Right cardiac atrium (tissue), 5 donors: Measurements from ENCODE around the gene E4F1. TPM values are rescaled to one million over a fixed set of nuclear protein-coding genes. Genes with fewer than 3 reads are reported as not detected.

Source experiments
- ATAC-seq, 2 donors: fragments of 200-7000 bp; cut with Tn5 transposase; one replicate each; pipeline versions ENCODE4 v1.8.0 to v1.9.1; 2020; ENCODE audit warnings: moderate library complexity in 2 of 2, mild to moderate bottlenecking in 1 of 2
- DNase-seq, 3 donors: peaks; one replicate each; pipeline ENCODE4 v3.0.0-alpha.2; 2020
- H3K27ac ChIP-seq: one replicate; pipeline ENCODE4 v1.5.1; 2013; ENCODE audit warnings: mild to moderate bottlenecking, low read length, control low read depth, moderate library complexity
- H3K27me3 ChIP-seq: one replicate; pipeline ENCODE4 v1.6.1; 2013; ENCODE audit not compliant: control insufficient read depth, insufficient read depth
- H3K4me1 ChIP-seq: one replicate; pipeline ENCODE4 v1.6.1; 2013; ENCODE audit warnings: low read length; ENCODE audit not compliant: control insufficient read depth, insufficient read depth
- H3K4me3 ChIP-seq: one replicate; pipeline ENCODE4 v1.5.1; 2013; ENCODE audit warnings: low read length, control low read depth
- H3K9me3 ChIP-seq: one replicate; pipeline ENCODE4 v1.6.1; 2013; ENCODE audit warnings: low read length; ENCODE audit not compliant: control insufficient read depth
- WGBS: extraction: QIAGEN DNeasy Blood & Tissue Kit; methylation state at CpG from one replicate; pipeline ENCODE4 v1.1.7; 2013; 5-methylcytosine and 5-hydroxymethylcytosine counted together
- intact Hi-C, 4 donors: fragments of 100-400 bp; cut with DNase I; formaldehyde crosslinking; loops; one replicate each; pipeline versions ENCODE4 v1.11.0 to v1.14.0; 2022 to 2023
- microRNA-seq, 2 donors: library from miRNA; unstranded; fragments of <30 nt; microRNA quantifications; one replicate each; pipeline ENCODE4 v1.2.0, GENCODE V29; 2020 to 2021
- polyA plus RNA-seq: library from polyadenylated mRNA; stranded (reverse); fragments of 200-250 nt; gene quantifications from one replicate; pipeline ENCODE4 v1.2.3, GENCODE V29; 2013
- total RNA-seq, 4 donors: library from RNA; stranded (reverse); fragmentation: NEBNext Ultra II Directional; extraction: Animal tissue kit (Norgen Biotek cat#: 25700); gene quantifications; one replicate each; pipeline ENCODE4 v1.2.1, GENCODE V29; 2021
- donor health status: healthy with polysubstance abuse.
- donor health status: DM: no; HTN: yes; CAD: no.
- donor health status: DM: no; HTN: no; CAD: no.
- donor health status: DM: no; HTN: yes; CAD: no; lungs with severe emphysema.
- donor health status: DM: yes; HTN: yes; CAD: no.

Gene E4F1
- total and polyA plus RNA-seq, 5 donors = 11.8 to 16.1 (median 13.8) TPM

- intact Hi-C loops = no loop called here
- Histone ChIP-seq H3K4me3 (no peak overlapping the region), H3K27ac (no peak overlapping the region), H3K4me1 (no peaks in the 10 kb centered on the region), H3K27me3 (no peaks in the 10 kb centered on the region), H3K9me3 (no peaks in the 10 kb centered on the region)
- DNase-seq (peak in 1 of 3 donors; percentile 18), ATAC-seq (no peak)
- WGBS = 95% methylated on average over 8 of the region's 8 CpGs
Observed at GRCh38 chr16:2280461-2280860, 57.1 kb downstream of the E4F1 start.

- ATAC-seq (no peak), DNase-seq (peak in 1 of 3 donors; percentile 22)
- 77% methylated on average over 24 of the region's 24 CpGs for WGBS
- H3K4me1 ChIP-seq = no peaks in the 10 kb centered on the region
- H3K4me3 ChIP-seq = no peak overlapping the region
- intact Hi-C loops = no loop called here
- no peaks in the 10 kb centered on the region for H3K27me3 ChIP-seq
- no peak overlapping the region for H3K27ac ChIP-seq
- H3K9me3 ChIP-seq = no peaks in the 10 kb centered on the region
Observed at GRCh38 chr16:2280981-2281542, 57.7 kb downstream of the E4F1 start.

- Histone ChIP-seq H3K4me1 (no peaks in the 10 kb centered on the region), H3K9me3 (no peaks in the 10 kb centered on the region), H3K27me3 (no peaks in the 10 kb centered on the region), H3K27ac (no peak overlapping the region), H3K4me3 (no peak overlapping the region)
- no peak for DNase-seq
- 78% methylated on average over 5 of the region's 5 CpGs for WGBS
- intact Hi-C loops = no loop called here
- no peak for ATAC-seq
Observed at GRCh38 chr16:2282262-2282661, 58.9 kb downstream of the E4F1 start.

GRCh38 chr16:2282866-2283555 lies 59.6 kb downstream of the E4F1 start:
- no peak for ATAC-seq
- no peaks in the 10 kb centered on the region for H3K4me1 ChIP-seq
- DNase-seq = peak in 1 of 3 donors; percentile 48
- WGBS = 86% methylated on average over 26 of the region's 26 CpGs
- H3K4me3 ChIP-seq = no peak overlapping the region
- H3K27ac ChIP-seq = no peak overlapping the region
- no peaks in the 10 kb centered on the region for H3K9me3 ChIP-seq
- intact Hi-C loops = no loop called here
- H3K27me3 ChIP-seq = no peaks in the 10 kb centered on the region

GRCh38 chr16:2284001-2284770 lies 60.8 kb downstream of the E4F1 start:
- H3K4me3 ChIP-seq = no peak overlapping the region
- intact Hi-C loops = no loop called here
- no peaks in the 10 kb centered on the region for H3K4me1 ChIP-seq
- ATAC-seq = peak in 1 of 2 donors; percentile 12
- no peaks in the 10 kb centered on the region for H3K9me3 ChIP-seq
- no peak overlapping the region for H3K27ac ChIP-seq
- DNase-seq = peak in 1 of 3 donors; percentile 40
- WGBS = 89% methylated on average over 37 of the region's 37 CpGs
- no peaks in the 10 kb centered on the region for H3K27me3 ChIP-seq

- Histone ChIP-seq H3K27me3 (no peaks in the 10 kb centered on the region), H3K27ac (no peak overlapping the region), H3K4me3 (no peak overlapping the region), H3K9me3 (no peaks in the 10 kb centered on the region), H3K4me1 (no peaks in the 10 kb centered on the region)
- intact Hi-C loops = no loop called here
- ATAC-seq = no peak
- WGBS = 87% methylated on average over 35 of the region's 35 CpGs
- DNase-seq = peak in 2 of 3 donors; percentile 35 to 39
Observed at GRCh38 chr16:2284797-2285576, 61.6 kb downstream of the E4F1 start.

Small RNAs within 50 kb of the gene (microRNA-seq; reads per million reads assigned to microRNA genes)
- gene MIR3677 (0 to 0.42 reads per million in 2 donors), gene MIR4717 (0 reads per million in 2 donors)

Other genes starting within 250 kb of the E4F1 start
- gene NOXO1, start 242.1 kb upstream of the E4F1 start, total RNA-seq = not detected
- 0.29 TPM for gene NOXO1, start 242.1 kb upstream of the E4F1 start, polyA plus RNA-seq
- 10 to 100 TPM; 19.6 to 25.7 (median 22.2) TPM for gene GFER, start 239.4 kb upstream of the E4F1 start, total RNA-seq
- 31.7 TPM for gene GFER, start 239.4 kb upstream of the E4F1 start, polyA plus RNA-seq
- gene SYNGR3, start 233.6 kb upstream of the E4F1 start, total RNA-seq = 1 to 10 TPM in 1 of 4 donors, under 1 TPM in 3; 0.57 to 1.0 (median 0.68) TPM
- 1.4 TPM for gene SYNGR3, start 233.6 kb upstream of the E4F1 start, polyA plus RNA-seq
- gene ZNF598, start 213.8 kb upstream of the E4F1 start, total RNA-seq = 10 to 100 TPM; 16.8 to 20.5 (median 17.5) TPM
- gene ZNF598, start 213.8 kb upstream of the E4F1 start, polyA plus RNA-seq = 14.0 TPM
- not detected for gene NPW, start 203.8 kb upstream of the E4F1 start, total RNA-seq
- gene NPW, start 203.8 kb upstream of the E4F1 start, polyA plus RNA-seq = not detected
- 100 to 1,000 TPM; 131 to 257 (median 158) TPM for gene NHERF2, start 196.7 kb upstream of the E4F1 start, total RNA-seq
- gene NHERF2, start 196.7 kb upstream of the E4F1 start, polyA plus RNA-seq = 228 TPM
- 10 to 100 TPM in 3 of 4 donors, 1 to 10 TPM in 1; 4.3 to 14.0 (median 12.5) TPM for gene NTHL1, start 175.8 kb upstream of the E4F1 start, total RNA-seq
- gene NTHL1, start 175.8 kb upstream of the E4F1 start, polyA plus RNA-seq = 21.3 TPM
- gene TSC2, start 175.6 kb upstream of the E4F1 start, total RNA-seq = 10 to 100 TPM; 67.3 to 72.4 (median 69.4) TPM
- gene TSC2, start 175.6 kb upstream of the E4F1 start, polyA plus RNA-seq = 34.7 TPM
- 100 to 1,000 TPM in 2 of 4 donors, 10 to 100 TPM in 2; 95.9 to 111 (median 99.1) TPM for gene PKD1, start 87.7 kb upstream of the E4F1 start, total RNA-seq
- 98.4 TPM for gene PKD1, start 87.7 kb upstream of the E4F1 start, polyA plus RNA-seq
- under 1 TPM in 3 of 4 donors, not detected in 1; 0.24 to 0.89 (median 0.88) TPM for gene RAB26, start 75.0 kb upstream of the E4F1 start, total RNA-seq
- 0.95 TPM for gene RAB26, start 75.0 kb upstream of the E4F1 start, polyA plus RNA-seq
- gene TRAF7, start 67.8 kb upstream of the E4F1 start, total RNA-seq = 10 to 100 TPM; 26.1 to 39.2 (median 33.0) TPM
- gene TRAF7, start 67.8 kb upstream of the E4F1 start, polyA plus RNA-seq = 17.7 TPM
- 10 to 100 TPM in 3 of 4 donors, 1 to 10 TPM in 1; 9.3 to 26.5 (median 12.3) TPM for gene CASKIN1, start 27.0 kb upstream of the E4F1 start, total RNA-seq
- gene CASKIN1, start 27.0 kb upstream of the E4F1 start, polyA plus RNA-seq = 9.7 TPM
- 10 to 100 TPM; 24.2 to 29.3 (median 27.0) TPM for gene MLST8, start 18.1 kb upstream of the E4F1 start, total RNA-seq
- 33.3 TPM for gene MLST8, start 18.1 kb upstream of the E4F1 start, polyA plus RNA-seq
- gene BRICD5, start 12.7 kb upstream of the E4F1 start, total RNA-seq = 10 to 100 TPM in 1 of 4 donors, 1 to 10 TPM in 3; 6.8 to 11.0 (median 7.9) TPM
- 3.4 TPM for gene BRICD5, start 12.7 kb upstream of the E4F1 start, polyA plus RNA-seq
- 10 to 100 TPM; 20.2 to 24.8 (median 21.5) TPM for gene PGP, start 8.8 kb upstream of the E4F1 start, total RNA-seq
- gene PGP, start 8.8 kb upstream of the E4F1 start, polyA plus RNA-seq = 19.3 TPM
- gene DNASE1L2, start 12.9 kb downstream of the E4F1 start, total RNA-seq = under 1 TPM; 0.17 to 0.43 (median 0.33) TPM
- 0.48 TPM for gene DNASE1L2, start 12.9 kb downstream of the E4F1 start, polyA plus RNA-seq
- gene ECI1, start 28.0 kb downstream of the E4F1 start, total RNA-seq = 100 to 1,000 TPM; 110 to 145 (median 121) TPM
- 166 TPM for gene ECI1, start 28.0 kb downstream of the E4F1 start, polyA plus RNA-seq
- 100 to 1,000 TPM; 103 to 114 (median 110) TPM for gene RNPS1, start 44.5 kb downstream of the E4F1 start, total RNA-seq
- 105 TPM for gene RNPS1, start 44.5 kb downstream of the E4F1 start, polyA plus RNA-seq
- 10 to 100 TPM in 1 of 4 donors, 1 to 10 TPM in 3; 7.7 to 11.3 (median 8.5) TPM for gene ABCA3, start 117.1 kb downstream of the E4F1 start, total RNA-seq
- gene ABCA3, start 117.1 kb downstream of the E4F1 start, polyA plus RNA-seq = 6.9 TPM
- 1 to 10 TPM in 3 of 4 donors, under 1 TPM in 1; 0.78 to 1.9 (median 1.5) TPM for gene CCNF, start 205.9 kb downstream of the E4F1 start, total RNA-seq
- gene CCNF, start 205.9 kb downstream of the E4F1 start, polyA plus RNA-seq = 0.70 TPM
- 1 to 10 TPM in 2 of 4 donors, under 1 TPM in 2; 0.58 to 2.2 (median 1.2) TPM for gene TEDC2, start 236.5 kb downstream of the E4F1 start, total RNA-seq
- 1.5 TPM for gene TEDC2, start 236.5 kb downstream of the E4F1 start, polyA plus RNA-seq
- 1 to 10 TPM in 2 of 4 donors, under 1 TPM in 2; 0.50 to 1.8 (median 0.90) TPM for gene NTN3, start 247.7 kb downstream of the E4F1 start, total RNA-seq
- gene NTN3, start 247.7 kb downstream of the E4F1 start, polyA plus RNA-seq = 0.59 TPM